GM12872 (cell line): ENCODE results near the gene FAH.

ENCODE experiments used
- TF ChIP-seq, protein P1 (sequence below): IDR thresholded peaks from 3 replicates; pipeline ENCODE4 v1.5.1; 2011; ENCODE audit warnings: low read depth, mild to moderate bottlenecking, low read length, moderate library complexity; ENCODE audit not compliant: insufficient read depth

Gene FAH

DNA sequence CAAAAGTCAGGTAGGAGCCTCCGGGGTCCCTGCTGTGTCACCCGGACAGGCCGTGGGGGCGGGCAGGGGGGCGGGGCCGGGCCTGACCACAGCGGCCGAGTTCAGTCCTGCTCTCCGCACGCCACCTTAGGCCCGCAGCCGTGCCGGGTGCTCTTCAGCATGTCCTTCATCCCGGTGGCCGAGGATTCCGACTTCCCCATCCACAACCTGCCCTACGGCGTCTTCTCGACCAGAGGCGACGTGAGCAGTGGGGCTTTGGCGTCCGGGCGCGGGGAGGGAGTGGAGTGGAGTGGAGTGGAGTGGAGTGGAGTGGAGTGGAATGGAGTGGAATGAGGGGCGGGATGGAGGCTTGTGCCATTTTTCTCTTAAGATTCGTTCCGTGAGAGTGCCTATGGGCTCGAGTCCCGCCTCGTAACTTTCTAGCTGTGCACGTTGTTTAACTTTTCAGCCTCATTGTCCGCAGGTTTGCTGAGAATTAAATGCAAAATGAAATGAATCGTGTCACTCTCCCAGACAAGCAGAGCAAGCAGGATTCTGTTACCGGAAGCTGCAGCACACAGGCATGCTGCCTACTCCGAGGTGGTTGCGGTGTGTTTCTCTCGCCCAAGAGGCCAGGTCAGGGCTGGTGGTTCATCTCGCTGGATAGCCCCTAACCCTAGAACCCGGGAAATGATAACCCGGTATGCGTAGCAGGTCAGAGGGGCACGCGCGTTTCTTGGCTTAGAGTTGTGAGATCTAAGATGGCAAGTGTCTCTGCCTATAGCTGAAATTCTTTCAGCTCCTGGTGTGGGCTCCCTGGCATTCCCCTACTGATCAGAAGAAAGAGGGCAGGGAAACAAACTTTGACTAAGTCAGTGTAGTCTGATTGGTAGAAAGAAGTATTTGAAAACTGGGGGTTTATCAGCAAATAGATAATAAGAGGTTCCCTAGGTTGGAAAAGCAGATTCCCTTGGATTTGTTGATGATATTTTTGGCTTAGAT is at the start of gene FAH:
FAH (plus strand) TSS at position 104 of the 981 bp plus-strand sequence; CDS start at position 160, 56 bp downstream.
- TF ChIP-seq, protein P1, sequence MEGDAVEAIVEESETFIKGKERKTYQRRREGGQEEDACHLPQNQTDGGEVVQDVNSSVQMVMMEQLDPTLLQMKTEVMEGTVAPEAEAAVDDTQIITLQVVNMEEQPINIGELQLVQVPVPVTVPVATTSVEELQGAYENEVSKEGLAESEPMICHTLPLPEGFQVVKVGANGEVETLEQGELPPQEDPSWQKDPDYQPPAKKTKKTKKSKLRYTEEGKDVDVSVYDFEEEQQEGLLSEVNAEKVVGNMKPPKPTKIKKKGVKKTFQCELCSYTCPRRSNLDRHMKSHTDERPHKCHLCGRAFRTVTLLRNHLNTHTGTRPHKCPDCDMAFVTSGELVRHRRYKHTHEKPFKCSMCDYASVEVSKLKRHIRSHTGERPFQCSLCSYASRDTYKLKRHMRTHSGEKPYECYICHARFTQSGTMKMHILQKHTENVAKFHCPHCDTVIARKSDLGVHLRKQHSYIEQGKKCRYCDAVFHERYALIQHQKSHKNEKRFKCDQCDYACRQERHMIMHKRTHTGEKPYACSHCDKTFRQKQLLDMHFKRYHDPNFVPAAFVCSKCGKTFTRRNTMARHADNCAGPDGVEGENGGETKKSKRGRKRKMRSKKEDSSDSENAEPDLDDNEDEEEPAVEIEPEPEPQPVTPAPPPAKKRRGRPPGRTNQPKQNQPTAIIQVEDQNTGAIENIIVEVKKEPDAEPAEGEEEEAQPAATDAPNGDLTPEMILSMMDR, result no peak

GRCh38 chr15:80105193-80105592 is 47.6 kb upstream of the FAH start:
- TF ChIP-seq, protein P1, result no peak

DNA sequence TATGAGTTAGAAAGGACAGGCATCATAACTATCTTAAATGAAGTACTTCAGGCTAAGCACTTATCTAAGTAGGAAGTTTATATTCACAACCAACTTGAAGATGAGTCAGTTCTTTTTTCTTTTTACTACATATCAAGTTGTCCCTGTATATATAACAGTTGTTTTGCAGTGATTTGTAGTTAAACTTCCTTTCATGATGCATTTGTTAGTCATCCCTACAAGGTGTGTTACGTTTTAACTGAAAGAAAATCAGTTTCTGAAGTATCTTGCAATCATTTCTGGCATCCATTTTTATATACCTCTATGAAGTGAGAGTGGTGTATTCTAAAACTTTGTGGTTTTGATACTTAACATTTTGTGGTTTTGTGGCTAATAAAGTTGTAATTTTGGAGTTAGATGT is 47.2 kb upstream of the FAH start:
- TF ChIP-seq, protein P1, result no peak

GRCh38 chr15:80106051-80106450 is 46.7 kb upstream of the FAH start:
- TF ChIP-seq, protein P1, result no peak

DNA sequence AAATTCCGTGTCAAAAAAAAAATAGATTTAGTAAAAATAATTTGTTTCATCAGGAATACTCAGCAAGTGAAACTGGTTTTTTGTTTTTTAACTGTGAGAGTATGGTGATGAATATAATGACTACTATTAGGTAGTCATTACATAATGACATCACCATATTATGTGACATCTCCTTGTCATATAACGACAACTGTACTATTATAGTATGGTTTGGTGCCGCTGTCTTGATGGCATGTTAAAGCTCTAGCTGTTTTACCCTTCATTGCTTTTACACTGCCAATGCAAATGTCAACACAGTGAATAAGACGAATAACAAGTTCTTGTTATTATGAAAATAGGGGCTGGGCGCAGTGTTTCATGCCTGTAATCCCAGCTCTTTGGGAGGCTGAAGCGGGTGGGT is 45.6 kb upstream of the FAH start:
- TF ChIP-seq, protein P1, result no peak

- TF ChIP-seq, protein P1, result no peak
Measured at GRCh38 chr15:80107774-80108173, 45.0 kb upstream of the FAH start.

- TF ChIP-seq, protein P1, result no peak
Measured at GRCh38 chr15:80109388-80109787, 43.4 kb upstream of the FAH start.
